Natural killer cell (primary cell): ENCODE data around the gene AKR1C8. TPM values are rescaled to one million over a fixed set of nuclear protein-coding genes. Genes with fewer than 3 reads are reported as not detected.
"Not testable (repeated sequence)": the region's sequence is repeated elsewhere in the genome, so short reads cannot be mapped to it uniquely, and the experiment has no call there.

ENCODE experiments used
- ATAC-seq, 3 donors: fragments of 150-1000 bp in 2 of 3; fragments of 200-7000 bp in 1 of 3; cut with Tn5 transposase; 1 replicate in 1 of 3; 2 replicates in 2 of 3; pipeline ENCODE4 v1.10.0; 2021; ENCODE audit warnings: mild to moderate bottlenecking in 2 of 3, moderate library complexity in 2 of 3
- DNase-seq, 2 donors: peaks; one replicate each; pipeline versions ENCODE4 v3.0.0 to v3.0.0-alpha.2; 2013 to 2021; ENCODE audit warnings: mixed read lengths in 1 of 2
- H3K27ac ChIP-seq: one replicate; pipeline ENCODE4 v1.5.1; 2013; ENCODE audit warnings: mild to moderate bottlenecking, low read length
- H3K27me3 ChIP-seq: one replicate; pipeline ENCODE4 v1.6.1; 2013; ENCODE audit warnings: low read length; ENCODE audit not compliant: control insufficient read depth, insufficient read depth
- H3K36me3 ChIP-seq: one replicate; pipeline ENCODE4 v1.6.1; 2013; ENCODE audit warnings: low read length; ENCODE audit not compliant: control insufficient read depth, insufficient read depth
- H3K4me1 ChIP-seq: one replicate; pipeline ENCODE4 v1.6.1; 2013; ENCODE audit warnings: low read length; ENCODE audit not compliant: control insufficient read depth, insufficient read depth
- H3K4me3 ChIP-seq: one replicate; pipeline ENCODE4 v1.5.1; 2013; ENCODE audit warnings: low read length
- H3K9me3 ChIP-seq: one replicate; pipeline ENCODE4 v1.6.1; 2013; ENCODE audit warnings: low read length; ENCODE audit not compliant: control insufficient read depth, insufficient read depth
- H3K27ac Mint-ChIP-seq, 2 donors: one replicate each; pipeline ENCODE4 v1.8.0; 2022; ENCODE audit warnings: mild to moderate bottlenecking in 2 of 2, mixed read lengths in 2 of 2, moderate library complexity in 1 of 2
- H3K27me3 Mint-ChIP-seq, 2 donors: one replicate each; pipeline ENCODE4 v1.8.0; 2022; ENCODE audit warnings: low read depth in 2 of 2, mixed read lengths in 2 of 2
- H3K36me3 Mint-ChIP-seq: one replicate; pipeline ENCODE4 v1.8.0; 2022; ENCODE audit warnings: mixed read lengths
- H3K4me1 Mint-ChIP-seq, 2 donors: one replicate each; pipeline ENCODE4 v1.8.0; 2022; ENCODE audit warnings: mixed read lengths in 2 of 2
- H3K4me3 Mint-ChIP-seq: one replicate; pipeline ENCODE4 v1.8.0; 2022; ENCODE audit warnings: mild to moderate bottlenecking, moderate library complexity, mixed read lengths
- H3K9me3 Mint-ChIP-seq, 2 donors: one replicate each; pipeline ENCODE4 v1.8.0; 2022; ENCODE audit warnings: mixed read lengths in 2 of 2
- WGBS: methylation state at CpG from one replicate; pipeline ENCODE4 v1.1.7; 2013; ENCODE audit warnings: missing lambda C conversion rate; ENCODE audit not compliant: insufficient coverage; 5-methylcytosine and 5-hydroxymethylcytosine counted together
- intact Hi-C: fragments of 100-400 bp; cut with micrococcal nuclease; formaldehyde crosslinking; loops from one replicate; pipeline ENCODE4 v1.14.2; 2022
- total RNA-seq, 4 donors: library from RNA; stranded (reverse); fragments of 120-200 nt in 1 of 4; gene quantifications; one replicate each; pipeline versions ENCODE4 v1.2.3 to v1.2.4, GENCODE V29; 2013 to 2022
- TF ChIP-seq, protein P1 (sequence below): fragments of 200-600 bp; IDR thresholded peaks from one replicate; pipeline ENCODE4 v1.8.0; 2022; ENCODE audit warnings: antibody characterized with exemption

AKR1C8 gene
- total RNA-seq, 3 donors from 2014 or later (not counting 1 experiment from before 2014, with no cell fraction given), result 4.1 to 7.2 (median 4.1) TPM

GRCh38 chr10:5143137-5143536 is 41.8 kb downstream of the AKR1C8 start:
- no peaks in the 10 kb centered on the region for H3K36me3 Mint-ChIP-seq
- intact Hi-C loops, result no loop called here

DNA sequence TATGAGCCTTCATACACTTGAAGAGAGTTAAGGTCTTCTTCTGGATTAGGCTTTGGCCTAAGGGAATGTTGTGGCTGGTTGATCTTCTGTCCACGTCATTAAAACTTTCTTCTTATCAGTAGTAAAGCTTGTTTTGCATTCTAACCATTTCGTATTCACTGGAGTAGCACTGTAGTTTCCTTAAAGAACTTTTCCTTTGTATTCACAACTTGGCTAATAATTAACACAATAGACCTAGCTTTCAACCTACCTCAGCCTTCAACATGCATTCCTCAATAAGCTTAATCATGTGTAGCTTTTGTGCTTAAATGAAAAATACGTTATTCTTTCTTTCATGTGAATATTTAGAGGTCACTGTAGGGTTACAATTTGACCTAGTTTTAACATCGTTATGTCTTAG is 42.8 kb downstream of the AKR1C8 start:
- peaks cover 2 to 9% of the 10 kb centered on the region in 2 donors for H3K9me3 Mint-ChIP-seq
- DNase-seq (no peak), ATAC-seq (no peak)
- H3K4me3 Mint-ChIP-seq, result no peak overlapping the region
- Histone ChIP-seq H3K36me3 (no peaks in the 10 kb centered on the region), H3K27me3 (no peaks in the 10 kb centered on the region), H3K9me3 (peaks cover 3% of the 10 kb centered on the region), H3K4me3 (no peak overlapping the region), H3K27ac (no peak overlapping the region), H3K4me1 (no peaks in the 10 kb centered on the region)
- TF ChIP-seq, protein P1, sequence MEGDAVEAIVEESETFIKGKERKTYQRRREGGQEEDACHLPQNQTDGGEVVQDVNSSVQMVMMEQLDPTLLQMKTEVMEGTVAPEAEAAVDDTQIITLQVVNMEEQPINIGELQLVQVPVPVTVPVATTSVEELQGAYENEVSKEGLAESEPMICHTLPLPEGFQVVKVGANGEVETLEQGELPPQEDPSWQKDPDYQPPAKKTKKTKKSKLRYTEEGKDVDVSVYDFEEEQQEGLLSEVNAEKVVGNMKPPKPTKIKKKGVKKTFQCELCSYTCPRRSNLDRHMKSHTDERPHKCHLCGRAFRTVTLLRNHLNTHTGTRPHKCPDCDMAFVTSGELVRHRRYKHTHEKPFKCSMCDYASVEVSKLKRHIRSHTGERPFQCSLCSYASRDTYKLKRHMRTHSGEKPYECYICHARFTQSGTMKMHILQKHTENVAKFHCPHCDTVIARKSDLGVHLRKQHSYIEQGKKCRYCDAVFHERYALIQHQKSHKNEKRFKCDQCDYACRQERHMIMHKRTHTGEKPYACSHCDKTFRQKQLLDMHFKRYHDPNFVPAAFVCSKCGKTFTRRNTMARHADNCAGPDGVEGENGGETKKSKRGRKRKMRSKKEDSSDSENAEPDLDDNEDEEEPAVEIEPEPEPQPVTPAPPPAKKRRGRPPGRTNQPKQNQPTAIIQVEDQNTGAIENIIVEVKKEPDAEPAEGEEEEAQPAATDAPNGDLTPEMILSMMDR, result no peak
- intact Hi-C loops, result no loop called here
- H3K27ac Mint-ChIP-seq, result no peak overlapping the region
- peaks cover 8% of the 10 kb centered on the region for H3K36me3 Mint-ChIP-seq
- WGBS, result 97% methylated on average over 2 of the region's 4 CpGs
- H3K27me3 Mint-ChIP-seq, result no peaks in the 10 kb centered on the region
- H3K4me1 Mint-ChIP-seq, result no peaks in the 10 kb centered on the region

More at GRCh38 chr10:5143137-5143536, 41.8 kb downstream of the AKR1C8 start:
- ATAC-seq, result no peak
- Histone ChIP-seq H3K27ac (no peak overlapping the region), H3K4me1 (no peaks in the 10 kb centered on the region), H3K9me3 (no peaks in the 10 kb centered on the region), H3K4me3 (no peak overlapping the region), H3K27me3 (no peaks in the 10 kb centered on the region), H3K36me3 (no peaks in the 10 kb centered on the region)
- DNase-seq, result no peak
- TF ChIP-seq, protein P1, result no peak
- Mint-ChIP-seq H3K27me3 (no peaks in the 10 kb centered on the region), H3K4me1 (no peaks in the 10 kb centered on the region), H3K4me3 (no peak overlapping the region), H3K27ac (no peak overlapping the region), H3K9me3 (no peaks in the 10 kb centered on the region)
- WGBS, result 89% methylated on average over 4 of the region's 5 CpGs

GRCh38 chr10:5137699-5138098 is 47.3 kb downstream of the AKR1C8 start:
- H3K4me3 Mint-ChIP-seq, intact Hi-C loops, H3K36me3 ChIP-seq, H3K9me3 Mint-ChIP-seq, ATAC-seq, H3K4me3 ChIP-seq, H3K4me1 Mint-ChIP-seq, H3K27ac Mint-ChIP-seq, H3K9me3 ChIP-seq, H3K27ac ChIP-seq, DNase-seq, H3K4me1 ChIP-seq, H3K27me3 Mint-ChIP-seq, H3K27me3 ChIP-seq: not testable (repeated sequence)
- 77% methylated on average over 2 of the region's 4 CpGs for WGBS
- H3K36me3 Mint-ChIP-seq, result peaks cover 10% of the 10 kb centered on the region

DNA sequence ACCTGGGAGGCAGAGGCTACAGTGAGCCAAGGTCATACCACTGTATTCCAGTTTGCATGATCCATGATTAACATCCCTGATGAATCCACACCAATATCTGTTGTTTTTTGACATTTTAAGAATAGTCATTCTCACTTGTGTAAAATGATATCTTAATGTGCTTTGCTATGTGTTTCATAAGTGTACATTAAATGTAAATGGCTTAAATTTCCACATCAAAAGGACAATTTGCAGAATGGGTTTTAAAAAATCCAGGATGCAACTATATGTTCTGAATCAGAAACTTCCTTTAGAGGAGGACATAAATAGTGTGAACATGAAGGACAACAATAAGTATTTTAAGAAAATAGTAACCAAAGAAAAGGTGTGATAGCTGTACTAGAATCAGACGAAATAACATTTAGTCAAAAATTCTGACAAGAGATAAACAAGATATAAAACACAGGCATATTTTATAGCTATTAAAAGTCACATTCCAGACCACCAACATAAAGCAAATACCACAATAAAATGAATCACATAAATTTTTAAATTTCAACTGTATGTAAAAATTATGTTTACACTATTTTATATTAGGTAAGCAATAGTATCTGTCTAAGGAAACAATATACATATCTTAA is 48.4 kb downstream of the AKR1C8 start:
- intact Hi-C loops, result no loop called here
- Mint-ChIP-seq H3K4me3 (no peak overlapping the region), H3K27ac (no peak overlapping the region), H3K36me3 (peaks cover 10% of the 10 kb centered on the region), H3K9me3 (peaks cover 2 to 10% of the 10 kb centered on the region in 2 donors), H3K4me1 (no peaks in the 10 kb centered on the region), H3K27me3 (no peaks in the 10 kb centered on the region)
- DNase-seq (no peak), ATAC-seq (no peak)
- Histone ChIP-seq H3K9me3 (peaks cover 9% of the 10 kb centered on the region), H3K27me3 (no peaks in the 10 kb centered on the region), H3K27ac (no peak overlapping the region), H3K4me1 (no peaks in the 10 kb centered on the region), H3K36me3 (no peaks in the 10 kb centered on the region), H3K4me3 (no peak overlapping the region)
- TF ChIP-seq, protein P1, result no peak
- no CpG with 5 or more reads among the region's 1 CpG for WGBS
